Trophoblast cell (in vitro differentiated cells and primary cell): ENCODE data around the gene CACNG7.

Experiments
- DNase-seq, 2 donors: peaks; one replicate each; pipeline ENCODE4 v3.0.0-alpha.2; 2016
- H2AFZ ChIP-seq: 2 replicates; pipeline ENCODE4 v1.6.1; 2013; ENCODE audit warnings: low read length, moderate library complexity, mild to moderate bottlenecking; ENCODE audit not compliant: insufficient read depth, poor library complexity
- H2AK5ac ChIP-seq: 2 replicates; pipeline ENCODE4 v1.6.1; 2013; ENCODE audit warnings: mild to moderate bottlenecking, low read length
- H2BK120ac ChIP-seq: 2 replicates; pipeline ENCODE4 v1.6.1; 2013; ENCODE audit warnings: low read length, mild to moderate bottlenecking, moderate library complexity; ENCODE audit not compliant: insufficient read depth, poor library complexity
- H2BK12ac ChIP-seq: 2 replicates; pipeline ENCODE4 v1.6.1; 2013; ENCODE audit warnings: mild to moderate bottlenecking, low read length, moderate library complexity
- H2BK5ac ChIP-seq: 2 replicates; pipeline ENCODE4 v1.6.1; 2013; ENCODE audit warnings: low read length, low read depth, moderate library complexity, mild to moderate bottlenecking; ENCODE audit not compliant: poor library complexity
- H3K14ac ChIP-seq: 2 replicates; pipeline ENCODE4 v1.6.1; 2013; ENCODE audit warnings: mild to moderate bottlenecking, low read length
- H3K18ac ChIP-seq: 2 replicates; pipeline ENCODE4 v1.6.1; 2013; ENCODE audit warnings: mild to moderate bottlenecking, low read length
- H3K23ac ChIP-seq: 2 replicates; pipeline ENCODE4 v1.6.1; 2013; ENCODE audit warnings: low read length
- H3K27ac ChIP-seq: 2 replicates; pipeline ENCODE4 v1.5.1; 2013; ENCODE audit warnings: low read depth, mild to moderate bottlenecking, inconsistent platforms, low read length, moderate library complexity
- H3K27me3 ChIP-seq: 2 replicates; pipeline ENCODE4 v1.6.1; 2013; ENCODE audit warnings: inconsistent platforms, mild to moderate bottlenecking, low read length, moderate library complexity; ENCODE audit not compliant: insufficient read depth
- H3K36me3 ChIP-seq, 2 experiments: 1 replicate in 1 of 2; 2 replicates in 1 of 2; pipeline ENCODE4 v1.6.1; 2013; ENCODE audit warnings: low read length in 2 of 2, mild to moderate bottlenecking in 2 of 2, moderate library complexity in 1 of 2; ENCODE audit not compliant: insufficient read depth in 2 of 2, control insufficient read depth in 1 of 2
- H3K4ac ChIP-seq: 2 replicates; pipeline ENCODE4 v1.6.1; 2013; ENCODE audit warnings: low read depth, mild to moderate bottlenecking, low read length, moderate library complexity
- H3K4me1 ChIP-seq, 2 experiments: 1 replicate in 1 of 2; 2 replicates in 1 of 2; pipeline ENCODE4 v1.6.1; 2013; ENCODE audit warnings: low read length in 2 of 2, mild to moderate bottlenecking in 2 of 2, moderate library complexity in 1 of 2; ENCODE audit not compliant: insufficient read depth in 2 of 2, control insufficient read depth in 1 of 2
- H3K4me2 ChIP-seq: 2 replicates; pipeline ENCODE4 v1.6.1; 2013; ENCODE audit warnings: inconsistent platforms, mild to moderate bottlenecking, low read length, moderate library complexity
- H3K4me3 ChIP-seq: 2 replicates; pipeline ENCODE4 v1.5.1; 2013; ENCODE audit warnings: mild to moderate bottlenecking, low read depth, low read length, inconsistent platforms
- H3K79me1 ChIP-seq: one replicate; pipeline ENCODE4 v1.6.1; 2013; ENCODE audit warnings: low read length
- H3K79me2 ChIP-seq: 2 replicates; pipeline ENCODE4 v1.6.1; 2013; ENCODE audit warnings: low read length, mild to moderate bottlenecking; ENCODE audit not compliant: control insufficient read depth, insufficient read depth, poor library complexity
- H3K9ac ChIP-seq: 2 replicates; pipeline ENCODE4 v1.6.1; 2013; ENCODE audit warnings: mild to moderate bottlenecking, low read length
- H3K9me3 ChIP-seq: 2 replicates; pipeline ENCODE4 v1.6.1; 2013; ENCODE audit warnings: low read depth, mild to moderate bottlenecking, control low read depth, inconsistent platforms, low read length; ENCODE audit not compliant: insufficient read depth
- H4K12ac ChIP-seq: 2 replicates; pipeline ENCODE4 v1.6.1; 2013; ENCODE audit warnings: low read depth, mild to moderate bottlenecking, low read length, moderate library complexity
- H4K8ac ChIP-seq: 2 replicates; pipeline ENCODE4 v1.6.1; 2013; ENCODE audit warnings: low read depth, mild to moderate bottlenecking, low read length, moderate library complexity
- H4K91ac ChIP-seq: one replicate; pipeline ENCODE4 v1.6.1; 2013; ENCODE audit warnings: low read depth, mild to moderate bottlenecking, low read length, moderate library complexity
- WGBS: extraction: QIAGEN DNeasy Blood & Tissue Kit; methylation state at CpG from one replicate; pipeline ENCODE4 v1.1.7; 2013; ENCODE audit warnings: missing lambda C conversion rate; ENCODE audit not compliant: insufficient read length, insufficient coverage; ENCODE audit errors: extremely low coverage; 5-methylcytosine and 5-hydroxymethylcytosine counted together

The CACNG7 gene

DNA sequence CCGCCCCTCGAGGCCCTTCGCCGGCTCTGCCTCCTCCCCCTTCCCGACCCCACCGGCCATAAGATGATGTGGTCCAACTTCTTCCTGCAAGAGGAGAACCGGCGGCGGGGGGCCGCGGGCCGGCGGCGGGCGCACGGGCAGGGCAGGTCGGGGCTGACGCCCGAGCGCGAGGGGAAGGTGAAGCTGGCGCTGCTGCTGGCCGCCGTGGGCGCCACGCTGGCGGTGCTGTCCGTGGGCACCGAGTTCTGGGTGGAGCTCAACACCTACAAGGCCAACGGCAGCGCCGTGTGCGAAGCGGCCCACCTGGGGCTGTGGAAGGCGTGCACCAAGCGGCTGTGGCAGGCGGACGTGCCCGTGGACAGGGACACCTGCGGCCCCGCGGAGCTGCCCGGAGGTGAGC lies 83.7 kb downstream of the CACNG7 start:
- peaks cover 12% of the 10 kb centered on the region for H3K27me3 ChIP-seq
- H3K14ac ChIP-seq: no peak overlapping the region
- H2AK5ac ChIP-seq: no peak overlapping the region
- no peak overlapping the region for H4K91ac ChIP-seq
- no peak overlapping the region for H2BK120ac ChIP-seq
- no peaks in the 10 kb centered on the region for H3K79me1 ChIP-seq
- no CpG with 5 or more reads among the region's 43 CpGs for WGBS
- H3K79me2 ChIP-seq: no peaks in the 10 kb centered on the region
- peaks cover 0 to 7% of the 10 kb centered on the region in 2 experiments for H3K4me1 ChIP-seq
- H2BK5ac ChIP-seq: no peak overlapping the region
- H2BK12ac ChIP-seq: no peak overlapping the region
- H4K8ac ChIP-seq: no peak overlapping the region
- no peak overlapping the region for H3K18ac ChIP-seq
- no peak overlapping the region for H3K4me2 ChIP-seq
- no peak overlapping the region for H3K9ac ChIP-seq
- no peak overlapping the region for H2AFZ ChIP-seq
- no peak overlapping the region for H3K23ac ChIP-seq
- no peak overlapping the region for H4K12ac ChIP-seq
- H3K4ac ChIP-seq: no peak overlapping the region
- no peak for DNase-seq
- H3K36me3 ChIP-seq: no peaks in the 10 kb centered on the region
- no peak overlapping the region for H3K4me3 ChIP-seq
- H3K9me3 ChIP-seq: peaks cover 2% of the 10 kb centered on the region
- H3K27ac ChIP-seq: no peak overlapping the region

- Histone ChIP-seq H3K23ac (no peak overlapping the region), H3K27ac (no peak overlapping the region), H3K4me2 (no peak overlapping the region), H3K36me3 (no peaks in the 10 kb centered on the region), H3K4me3 (no peak overlapping the region), H4K8ac (no peak overlapping the region), H3K4me1 (peaks cover 0 to 7% of the 10 kb centered on the region in 2 experiments), H3K14ac (no peak overlapping the region), H2AK5ac (no peak overlapping the region), H3K79me2 (no peaks in the 10 kb centered on the region), H3K4ac (no peak overlapping the region), H3K79me1 (no peaks in the 10 kb centered on the region), H3K27me3 (peaks cover 12% of the 10 kb centered on the region), H3K9me3 (peaks cover 2% of the 10 kb centered on the region), H2AFZ (no peak overlapping the region), H4K12ac (no peak overlapping the region), H3K18ac (no peak overlapping the region), H2BK5ac (no peak overlapping the region), H2BK12ac (no peak overlapping the region), H4K91ac (no peak overlapping the region), H3K9ac (no peak overlapping the region), H2BK120ac (no peak overlapping the region)
- no peak for DNase-seq
- no CpG with 5 or more reads among the region's 3 CpGs for WGBS
These were observed 84.4 kb downstream of the CACNG7 start for GRCh38 chr19:53993448-53993847.
